22Rv1 (cell line): ENCODE measurements around the gene TCAP.

ENCODE experiments used
- H3K27ac ChIP-seq: fragments of 450-650 bp; 2 replicates; pipeline ENCODE4 v1.5.1; 2017
- ZFX ChIP-seq: fragments of 450-650 bp; IDR thresholded peaks from 2 replicates; pipeline ENCODE4 v1.6.1; 2017; ENCODE audit warnings: antibody characterized with exemption, borderline replicate concordance
- TF ChIP-seq, protein P1 (sequence below): fragments of 450-650 bp; IDR thresholded peaks from 2 replicates; pipeline ENCODE4 v1.5.1; 2017; ENCODE audit warnings: mild to moderate bottlenecking

Gene TCAP

DNA sequence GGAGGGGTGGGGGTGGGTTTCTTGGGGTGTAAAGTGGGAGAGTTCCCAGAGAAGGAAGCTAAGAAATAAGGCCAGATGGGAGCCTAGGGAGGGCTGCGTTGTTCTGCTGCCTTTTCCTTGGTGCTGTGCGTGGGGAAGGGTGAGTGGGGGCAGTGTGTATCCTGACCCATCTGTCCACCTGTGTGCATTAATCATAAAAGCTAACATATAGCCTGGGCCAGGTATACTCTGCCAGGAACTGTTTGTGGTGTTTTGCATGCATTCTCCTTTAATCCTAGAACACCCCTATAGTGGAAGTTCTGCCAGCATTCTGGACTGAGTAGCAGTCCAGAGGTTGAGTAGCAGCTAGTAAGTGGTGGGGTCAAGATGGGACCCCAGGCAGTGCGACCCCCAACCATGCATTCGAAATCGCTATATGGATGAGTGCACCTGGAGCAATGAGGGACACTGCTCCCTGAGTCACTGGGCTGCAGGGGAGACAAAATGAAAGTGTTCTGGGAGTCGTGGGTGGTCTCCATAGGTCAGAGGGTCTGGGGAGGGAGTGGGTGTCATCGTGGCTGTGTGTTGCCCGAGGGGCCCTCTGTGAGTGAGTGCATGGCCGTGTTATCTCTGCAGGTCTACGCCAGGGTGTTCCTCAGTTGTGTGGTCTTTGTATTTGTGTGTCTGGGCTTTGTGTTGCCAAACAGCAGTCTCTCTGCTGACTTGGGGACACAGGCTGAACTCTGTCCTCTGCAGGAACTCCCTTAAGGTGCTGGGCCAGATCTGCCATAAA lies 36.0 kb downstream of the TCAP start:
- TF ChIP-seq, protein P1, sequence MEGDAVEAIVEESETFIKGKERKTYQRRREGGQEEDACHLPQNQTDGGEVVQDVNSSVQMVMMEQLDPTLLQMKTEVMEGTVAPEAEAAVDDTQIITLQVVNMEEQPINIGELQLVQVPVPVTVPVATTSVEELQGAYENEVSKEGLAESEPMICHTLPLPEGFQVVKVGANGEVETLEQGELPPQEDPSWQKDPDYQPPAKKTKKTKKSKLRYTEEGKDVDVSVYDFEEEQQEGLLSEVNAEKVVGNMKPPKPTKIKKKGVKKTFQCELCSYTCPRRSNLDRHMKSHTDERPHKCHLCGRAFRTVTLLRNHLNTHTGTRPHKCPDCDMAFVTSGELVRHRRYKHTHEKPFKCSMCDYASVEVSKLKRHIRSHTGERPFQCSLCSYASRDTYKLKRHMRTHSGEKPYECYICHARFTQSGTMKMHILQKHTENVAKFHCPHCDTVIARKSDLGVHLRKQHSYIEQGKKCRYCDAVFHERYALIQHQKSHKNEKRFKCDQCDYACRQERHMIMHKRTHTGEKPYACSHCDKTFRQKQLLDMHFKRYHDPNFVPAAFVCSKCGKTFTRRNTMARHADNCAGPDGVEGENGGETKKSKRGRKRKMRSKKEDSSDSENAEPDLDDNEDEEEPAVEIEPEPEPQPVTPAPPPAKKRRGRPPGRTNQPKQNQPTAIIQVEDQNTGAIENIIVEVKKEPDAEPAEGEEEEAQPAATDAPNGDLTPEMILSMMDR: no peak
- no peak for TF ChIP-seq ZFX
- peak overlapping the region; percentile 90 for H3K27ac ChIP-seq

DNA sequence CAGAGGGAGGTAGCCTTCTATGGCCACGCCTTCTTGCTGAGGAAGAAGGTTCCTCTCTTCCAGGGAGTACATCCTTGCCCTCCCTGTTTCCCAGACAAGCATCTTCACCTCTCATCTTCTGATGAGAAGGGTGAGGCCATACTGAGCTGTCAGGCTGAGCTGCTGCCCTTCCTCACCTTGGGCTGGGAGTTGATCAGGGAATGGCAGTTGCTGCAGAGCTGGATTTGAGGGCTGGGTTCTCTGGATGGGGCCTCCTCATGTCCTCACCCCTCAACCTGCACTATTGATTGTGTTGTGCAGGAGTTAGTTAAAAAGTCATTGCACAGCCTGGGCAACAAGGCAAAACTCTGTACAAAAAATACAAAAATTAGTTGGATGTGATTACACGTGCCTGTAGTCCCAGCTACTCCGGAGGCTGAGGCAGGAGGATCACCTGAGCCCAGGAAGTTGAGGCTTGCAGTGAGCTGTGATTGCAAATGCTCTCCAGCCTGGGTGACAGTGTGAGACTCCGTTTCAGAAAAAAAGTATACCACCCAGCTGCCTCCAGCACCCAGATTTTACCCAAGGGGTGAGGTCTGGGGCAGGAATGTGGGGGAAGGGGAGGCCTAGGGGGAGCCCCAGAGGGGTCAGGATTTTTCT lies 36.8 kb downstream of the TCAP start:
- no peak for TF ChIP-seq ZFX
- TF ChIP-seq, protein P1: no peak
- H3K27ac ChIP-seq: peak overlapping the region; percentile 90

DNA sequence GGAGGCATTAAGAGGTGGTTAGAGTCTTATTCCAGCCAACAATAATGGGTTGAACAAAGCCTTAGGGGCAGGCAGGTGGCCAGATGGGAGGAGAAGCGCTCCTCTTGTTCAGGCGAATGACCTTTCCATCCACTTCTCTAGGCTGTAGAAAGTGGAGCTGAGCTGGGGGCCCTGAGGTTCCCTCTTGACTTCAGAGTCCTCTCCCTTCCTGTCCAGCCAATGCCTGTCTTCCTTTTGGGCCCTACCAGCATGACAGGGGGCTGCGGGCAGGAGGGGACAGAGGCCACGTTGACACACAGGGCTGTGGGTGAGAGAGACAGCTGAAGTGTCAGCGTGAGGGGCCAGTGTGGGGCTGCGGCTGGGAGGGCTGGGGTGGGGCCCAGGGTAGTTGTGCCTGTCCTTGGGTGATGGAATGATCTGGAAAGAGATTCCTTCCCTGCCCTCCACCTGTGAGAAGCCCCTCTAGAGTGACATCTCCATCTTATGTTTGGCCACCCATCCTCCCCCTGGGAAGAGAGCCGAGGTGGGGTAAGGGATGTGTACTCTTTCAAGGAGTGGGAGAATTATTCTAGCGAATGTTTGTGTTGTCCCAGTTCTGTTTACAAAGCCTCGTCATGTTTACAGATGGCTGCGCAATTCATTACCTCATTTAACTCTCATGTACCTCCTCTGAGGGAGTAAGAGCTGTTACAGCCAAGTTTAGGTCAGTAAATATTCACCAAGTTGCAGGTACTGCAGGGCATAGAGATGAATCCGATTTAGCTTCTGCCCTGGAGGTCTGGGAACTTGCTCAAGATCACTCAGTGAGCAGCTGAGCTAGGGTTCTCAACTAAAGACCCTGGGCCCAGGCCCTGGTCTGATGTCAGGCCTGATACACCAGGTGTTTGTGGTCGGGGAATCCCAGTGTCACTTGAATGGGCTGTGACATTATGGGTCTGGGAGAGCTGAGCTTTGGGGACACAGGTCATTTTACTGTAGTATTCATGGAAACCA lies 38.0 kb downstream of the TCAP start:
- TF ChIP-seq, protein P1: no peak
- TF ChIP-seq ZFX: no peak
- peak overlapping the region; percentile 90 for H3K27ac ChIP-seq

DNA sequence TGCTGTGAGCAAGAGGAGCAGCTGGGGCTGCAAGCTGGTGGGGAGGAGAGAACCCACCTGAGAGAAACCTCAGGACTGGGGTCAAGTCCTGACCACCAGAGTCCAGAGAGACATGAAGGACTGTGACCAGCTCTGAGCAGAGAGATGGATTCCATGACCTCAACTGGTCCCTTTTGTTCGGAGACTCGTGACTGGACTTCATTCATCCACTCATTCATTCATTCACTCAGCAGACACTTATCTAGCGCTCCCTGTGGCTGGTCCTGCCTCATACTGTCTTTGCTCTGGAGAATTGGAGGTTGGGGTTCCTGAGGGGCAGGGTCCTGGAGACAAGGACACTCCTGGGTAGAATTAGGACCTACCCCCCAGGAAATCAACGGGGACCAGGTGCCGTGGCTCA lies 38.8 kb downstream of the TCAP start:
- H3K27ac ChIP-seq: peak overlapping the region; percentile 90
- TF ChIP-seq, protein P1: no peak
- TF ChIP-seq ZFX: no peak

DNA sequence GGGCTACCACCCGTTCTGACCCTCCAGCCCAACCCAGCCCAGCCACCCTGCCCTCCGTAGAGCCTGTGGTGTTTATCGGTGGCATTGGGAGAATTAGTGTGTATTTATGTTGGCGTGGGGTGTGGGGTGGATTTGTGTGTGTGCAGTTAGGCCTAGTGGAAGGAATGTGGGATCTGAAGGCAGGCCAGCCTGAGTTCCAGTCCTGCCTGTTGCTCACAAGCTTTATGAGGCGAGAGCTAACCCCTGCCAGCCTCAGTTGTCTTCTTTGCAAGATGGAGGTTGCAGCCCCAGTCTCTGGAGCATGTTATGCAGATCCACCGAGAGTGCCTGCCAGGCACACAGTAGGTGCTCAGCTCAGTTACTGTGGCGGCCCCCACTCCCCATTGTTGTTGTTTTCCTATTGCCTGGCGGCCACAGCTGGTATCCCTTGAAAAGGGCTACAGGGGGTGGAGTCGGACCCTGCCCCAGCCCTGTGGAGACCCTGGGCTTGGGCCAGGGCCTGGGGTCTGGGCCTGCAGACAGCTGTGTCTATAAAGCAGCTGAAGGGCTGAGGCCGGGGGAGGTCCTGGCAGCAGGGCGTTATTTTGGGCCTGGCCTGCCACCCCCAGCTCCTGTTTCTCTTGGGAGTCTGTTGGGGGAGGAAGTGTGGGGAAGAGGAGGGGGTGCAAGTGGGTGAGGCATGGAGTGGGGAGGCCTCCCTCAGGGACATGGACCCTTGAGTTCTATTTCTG lies 39.8 kb downstream of the TCAP start:
- H3K27ac ChIP-seq: peak overlapping the region; percentile 90
- TF ChIP-seq ZFX: no peak
- TF ChIP-seq, protein P1: no peak

DNA sequence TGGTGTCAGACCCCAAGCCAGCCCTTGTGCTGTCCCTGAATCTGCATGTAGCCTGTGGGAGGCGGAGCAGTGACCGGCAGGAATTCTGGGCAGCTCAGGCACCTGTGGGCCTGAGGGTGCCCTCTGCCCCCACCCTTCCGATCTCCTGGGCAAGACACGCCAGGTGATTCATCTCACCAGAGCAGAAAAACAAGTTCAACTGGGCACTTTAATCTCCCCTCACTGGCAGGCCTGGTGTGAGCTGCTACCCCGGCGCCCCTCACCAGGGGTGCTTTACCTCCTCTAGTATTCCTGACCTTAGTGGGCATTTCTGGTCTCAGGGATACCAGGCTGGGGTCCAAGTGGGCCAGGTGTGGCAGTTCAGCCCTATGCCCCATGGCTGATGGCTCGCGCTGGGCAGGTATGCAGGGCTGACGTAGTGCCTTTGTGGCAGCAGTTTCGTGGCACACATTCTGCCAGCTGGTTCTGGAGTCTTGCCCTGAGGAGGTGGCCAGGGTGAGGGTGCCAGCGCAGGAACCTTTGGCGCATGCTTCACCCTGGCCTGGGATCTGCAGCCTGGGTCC lies 40.7 kb downstream of the TCAP start:
- peak overlapping the region; percentile 90 for H3K27ac ChIP-seq
- TF ChIP-seq, protein P1: no peak
- TF ChIP-seq ZFX: no peak
